Muscle of arm (tissue), 14 donors: ENCODE results near the gene MYOT. TPM values are rescaled to one million over a fixed set of nuclear protein-coding genes. Genes with fewer than 3 reads are reported as not detected.

Experiments
- DNase-seq: peaks from one replicate; pipeline ENCODE4 v3.0.0-alpha.2; 2013
- long read RNA-seq, 11 donors: transcript quantifications; one replicate each; lab custom pipeline, GENCODE V29; 2026
- polyA plus RNA-seq, 12 donors: library from polyadenylated mRNA; unstranded; fragments of 120-200 nt; gene quantifications; one replicate each; pipeline ENCODE4 v1.2.1, GENCODE V29; 2013; ENCODE audit not compliant: insufficient read length in 12 of 12

MYOT gene, protein sequence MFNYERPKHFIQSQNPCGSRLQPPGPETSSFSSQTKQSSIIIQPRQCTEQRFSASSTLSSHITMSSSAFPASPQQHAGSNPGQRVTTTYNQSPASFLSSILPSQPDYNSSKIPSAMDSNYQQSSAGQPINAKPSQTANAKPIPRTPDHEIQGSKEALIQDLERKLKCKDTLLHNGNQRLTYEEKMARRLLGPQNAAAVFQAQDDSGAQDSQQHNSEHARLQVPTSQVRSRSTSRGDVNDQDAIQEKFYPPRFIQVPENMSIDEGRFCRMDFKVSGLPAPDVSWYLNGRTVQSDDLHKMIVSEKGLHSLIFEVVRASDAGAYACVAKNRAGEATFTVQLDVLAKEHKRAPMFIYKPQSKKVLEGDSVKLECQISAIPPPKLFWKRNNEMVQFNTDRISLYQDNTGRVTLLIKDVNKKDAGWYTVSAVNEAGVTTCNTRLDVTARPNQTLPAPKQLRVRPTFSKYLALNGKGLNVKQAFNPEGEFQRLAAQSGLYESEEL
- polyA plus RNA-seq, result 1,000 to 10,000 TPM in 1 of 12 donors, 100 to 1,000 TPM in 11; 126 to 1,923 (median 320) TPM
- long read RNA-seq, donor 1, result 0 reads
- long read RNA-seq, donor 2, transcript MYOT-204 (2 exons, 655 nt), result major isoform, 110 of 442 reads
- long read RNA-seq, donor 2, transcript MYOT-201 (10 exons, 2,337 nt), result minor isoform, 98 of 442 reads
- long read RNA-seq, donor 2, transcript MYOT-208 (11 exons, 1,578 nt), result minor isoform, 6 of 442 reads
- long read RNA-seq, donor 2, partial matches to known transcripts, result 220 of 442 reads
- long read RNA-seq, donor 2, other reads (novel, unspliced or antisense), result 5 of 442 reads
- long read RNA-seq, donor 3, transcript MYOT-204 (2 exons, 655 nt), result major isoform, 74 of 219 reads
- long read RNA-seq, donor 3, transcript MYOT-201 (10 exons, 2,337 nt), result minor isoform, 41 of 219 reads
- long read RNA-seq, donor 3, partial matches to known transcripts, result 100 of 219 reads
- long read RNA-seq, donor 3, other reads (novel, unspliced or antisense), result 0 of 219 reads
- long read RNA-seq, donor 4, transcript MYOT-201 (10 exons, 2,337 nt), result minor isoform, 22 of 102 reads
- long read RNA-seq, donor 4, transcript MYOT-204 (2 exons, 655 nt), result major isoform, 38 of 102 reads
- long read RNA-seq, donor 4, partial matches to known transcripts, result 40 of 102 reads
- long read RNA-seq, donor 4, other reads (novel, unspliced or antisense), result 0 of 102 reads
- long read RNA-seq, donor 5, transcript MYOT-204 (2 exons, 655 nt), result minor isoform, 81 of 370 reads
- long read RNA-seq, donor 5, transcript MYOT-201 (10 exons, 2,337 nt), result major isoform, 93 of 370 reads
- long read RNA-seq, donor 5, partial matches to known transcripts, result 183 of 370 reads
- long read RNA-seq, donor 5, other reads (novel, unspliced or antisense), result 6 of 370 reads
- long read RNA-seq, donor 6, transcript MYOT-201 (10 exons, 2,337 nt), result minor isoform, 24 of 123 reads
- long read RNA-seq, donor 6, transcript MYOT-204 (2 exons, 655 nt), result major isoform, 42 of 123 reads
- long read RNA-seq, donor 6, partial matches to known transcripts, result 54 of 123 reads
- long read RNA-seq, donor 6, other reads (novel, unspliced or antisense), result 0 of 123 reads
- long read RNA-seq, donor 7, transcript MYOT-204 (2 exons, 655 nt), result major isoform, 38 of 117 reads
- long read RNA-seq, donor 7, transcript MYOT-201 (10 exons, 2,337 nt), result minor isoform, 16 of 117 reads
- long read RNA-seq, donor 7, partial matches to known transcripts, result 63 of 117 reads
- long read RNA-seq, donor 7, other reads (novel, unspliced or antisense), result 0 of 117 reads
- long read RNA-seq, donor 8, transcript MYOT-201 (10 exons, 2,337 nt), result minor isoform, 71 of 345 reads
- long read RNA-seq, donor 8, transcript MYOT-204 (2 exons, 655 nt), result major isoform, 90 of 345 reads
- long read RNA-seq, donor 8, transcript MYOT-208 (11 exons, 1,578 nt), result minor isoform, 5 of 345 reads
- long read RNA-seq, donor 8, partial matches to known transcripts, result 169 of 345 reads
- long read RNA-seq, donor 8, other reads (novel, unspliced or antisense), result 9 of 345 reads
- long read RNA-seq, donor 9, transcript MYOT-201 (10 exons, 2,337 nt), result minor isoform, 17 of 111 reads
- long read RNA-seq, donor 9, transcript MYOT-204 (2 exons, 655 nt), result major isoform, 38 of 111 reads
- long read RNA-seq, donor 9, partial matches to known transcripts, result 55 of 111 reads
- long read RNA-seq, donor 9, other reads (novel, unspliced or antisense), result 0 of 111 reads
- long read RNA-seq, donor 10, transcript MYOT-201 (10 exons, 2,337 nt), result minor isoform, 72 of 334 reads
- long read RNA-seq, donor 10, transcript MYOT-204 (2 exons, 655 nt), result major isoform, 109 of 334 reads
- long read RNA-seq, donor 10, partial matches to known transcripts, result 150 of 334 reads
- long read RNA-seq, donor 10, other reads (novel, unspliced or antisense), result 0 of 334 reads
- long read RNA-seq, donor 11, transcript MYOT-201 (10 exons, 2,337 nt), result minor isoform, 45 of 212 reads
- long read RNA-seq, donor 11, transcript MYOT-204 (2 exons, 655 nt), result major isoform, 78 of 212 reads
- long read RNA-seq, donor 11, partial matches to known transcripts, result 87 of 212 reads
- long read RNA-seq, donor 11, other reads (novel, unspliced or antisense), result 0 of 212 reads

- DNase-seq, result no peak
Observed at GRCh38 chr5:137867664-137868063, at the start of gene MYOT. Gene MYOT (plus strand): TSS chr5:137867860. CDS start chr5:137870652, 2,792 bp downstream.

DNA sequence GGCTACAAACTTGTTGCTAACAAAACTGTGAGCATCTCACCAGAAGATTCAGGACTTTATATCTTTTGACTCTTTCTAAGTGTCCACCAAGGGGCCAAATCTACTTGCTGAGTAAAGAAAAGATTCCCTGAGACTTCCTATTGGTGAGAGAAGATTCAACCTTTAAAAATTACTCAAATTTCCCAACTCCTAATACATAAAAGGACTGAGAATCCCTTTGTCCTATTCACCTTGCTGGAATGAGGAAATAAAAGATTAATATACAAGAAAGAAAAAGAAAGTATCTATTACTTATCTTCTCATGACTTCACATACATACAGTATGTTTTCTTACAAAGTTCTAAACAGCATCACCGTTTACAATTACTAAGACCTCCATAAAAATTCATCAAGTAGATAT lies 47.9 kb upstream of the MYOT start:
- DNase-seq, result no peak

GRCh38 chr5:137822158-137822764 lies 45.4 kb upstream of the MYOT start:
- DNase-seq, result no peak

DNA sequence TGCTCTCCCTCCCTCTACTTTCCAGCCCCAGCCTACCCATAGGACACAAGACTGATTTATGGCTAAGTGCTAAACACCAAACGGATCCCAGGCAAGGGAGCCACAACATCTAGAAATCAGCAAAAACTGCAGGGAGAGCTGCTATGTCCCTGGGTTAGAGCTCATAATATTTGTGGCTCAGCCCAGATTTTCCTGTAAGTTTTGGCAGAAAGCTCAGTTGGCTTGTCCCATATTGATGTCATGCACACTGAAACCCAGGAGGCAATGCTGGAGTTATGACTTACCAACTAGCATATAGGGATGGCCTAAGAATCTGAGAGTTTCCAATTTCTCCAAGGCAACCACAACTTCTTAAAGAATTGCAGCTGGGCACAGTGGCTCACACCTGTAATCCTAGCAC lies 44.7 kb upstream of the MYOT start:
- DNase-seq, result peak; percentile 58

DNA sequence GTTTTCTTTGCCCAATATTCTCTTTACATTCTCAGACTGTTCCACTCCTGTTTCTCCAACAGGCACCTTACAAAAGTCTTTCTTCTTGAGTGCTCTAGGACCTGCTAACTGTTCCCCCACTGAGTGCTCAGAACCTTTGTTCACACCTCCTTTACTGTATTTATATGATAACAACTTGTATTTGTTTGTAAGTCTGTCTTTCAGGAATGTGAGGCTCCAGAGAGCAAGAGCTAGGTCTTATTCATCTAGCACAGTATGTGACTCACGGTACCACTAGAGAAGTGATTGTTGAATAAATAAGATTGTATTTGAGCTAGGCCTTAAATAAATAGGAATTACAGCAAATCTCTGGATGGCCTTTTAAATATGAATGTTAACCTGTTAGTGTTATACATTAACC lies 42.5 kb upstream of the MYOT start:
- no peak for DNase-seq

GRCh38 chr5:137826067-137826466 lies 41.6 kb upstream of the MYOT start:
- no peak for DNase-seq

- no peak for DNase-seq
Observed at GRCh38 chr5:137828180-137828579, 39.5 kb upstream of the MYOT start.

DNA sequence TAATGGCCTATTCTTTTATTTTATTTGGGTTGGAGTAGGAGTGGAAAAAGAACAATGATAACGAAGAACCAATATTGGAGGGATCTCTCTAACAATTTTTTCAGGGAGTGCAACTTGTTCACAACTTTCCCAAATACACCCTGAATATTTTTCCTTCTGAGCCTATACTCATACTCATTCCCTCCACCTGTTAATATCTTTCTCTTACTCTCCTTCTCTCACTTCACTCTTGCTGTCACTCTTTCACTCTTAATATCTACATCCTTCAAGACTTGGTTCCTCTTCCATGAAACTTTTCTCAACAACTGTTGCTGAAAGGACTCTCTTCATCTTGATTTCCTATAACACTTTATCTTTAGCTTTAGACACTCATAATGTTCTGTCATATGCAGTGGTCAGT lies 39.0 kb upstream of the MYOT start:
- no peak for DNase-seq

GRCh38 chr5:137831105-137831504 lies 36.6 kb upstream of the MYOT start:
- DNase-seq, result no peak

- DNase-seq, result no peak
Observed at GRCh38 chr5:137831526-137831925, 36.1 kb upstream of the MYOT start.

GRCh38 chr5:137832416-137832815 lies 35.2 kb upstream of the MYOT start:
- DNase-seq, result no peak

DNA sequence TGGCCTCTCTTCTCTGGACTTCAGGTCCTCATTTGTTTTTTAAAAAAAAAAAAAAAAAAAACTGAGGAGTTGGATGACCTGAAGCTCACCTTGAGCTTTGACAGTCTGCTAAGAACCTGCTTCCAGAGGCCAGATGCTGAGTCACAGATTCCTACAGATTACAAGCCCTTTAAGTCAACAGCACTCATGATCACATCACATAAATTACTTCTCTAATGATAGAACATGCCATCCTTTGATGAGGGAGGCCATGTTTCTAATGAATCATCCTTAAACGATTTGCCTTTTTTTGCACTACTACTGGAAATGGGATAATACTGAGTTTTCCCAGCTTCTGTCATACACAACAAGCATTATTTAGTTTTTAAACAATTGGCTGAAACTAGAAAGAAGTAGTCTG lies 34.2 kb upstream of the MYOT start:
- DNase-seq, result no peak

- DNase-seq, result no peak
Observed at GRCh38 chr5:137834498-137835049, 33.1 kb upstream of the MYOT start.

DNA sequence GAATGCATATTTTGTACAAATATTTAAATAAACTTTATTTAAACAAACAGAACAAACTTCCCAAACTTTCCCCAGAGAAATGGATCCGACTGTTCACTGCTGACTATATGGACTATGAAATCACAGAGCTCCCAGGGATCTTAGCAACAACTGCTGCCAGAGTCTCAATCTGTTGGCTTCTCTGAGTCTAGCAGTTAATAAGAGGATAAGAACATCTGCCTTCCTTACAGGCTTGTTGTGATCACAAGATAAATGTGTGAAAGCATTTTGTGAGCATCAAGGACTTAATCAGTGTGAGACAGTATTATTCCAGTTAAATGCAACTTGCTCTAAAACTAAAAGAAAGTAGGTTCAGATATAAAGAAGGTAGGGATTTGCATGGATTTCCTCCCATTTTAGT lies 31.4 kb upstream of the MYOT start:
- peak; percentile 31 for DNase-seq

DNA sequence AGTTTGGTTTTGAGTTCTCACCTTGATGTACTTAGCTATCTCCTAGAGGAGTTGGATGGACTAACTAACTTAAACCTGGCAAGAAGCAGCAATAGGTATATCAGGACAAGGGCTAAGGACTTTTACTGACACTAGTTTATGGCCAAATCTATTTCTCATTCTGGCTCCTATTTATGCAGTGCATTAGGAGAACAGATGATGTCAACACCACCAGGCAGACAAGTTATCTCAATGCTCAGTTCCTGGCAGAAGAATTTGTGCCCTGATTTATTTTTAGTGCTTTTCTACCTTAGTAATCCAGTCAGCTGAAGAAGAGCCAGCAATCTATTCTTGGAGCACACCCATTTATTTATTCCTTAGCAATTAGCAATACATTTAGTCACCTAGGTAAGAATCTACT lies 30.7 kb upstream of the MYOT start:
- no peak for DNase-seq

GRCh38 chr5:137837491-137838394 lies 29.9 kb upstream of the MYOT start:
- no peak for DNase-seq

DNA sequence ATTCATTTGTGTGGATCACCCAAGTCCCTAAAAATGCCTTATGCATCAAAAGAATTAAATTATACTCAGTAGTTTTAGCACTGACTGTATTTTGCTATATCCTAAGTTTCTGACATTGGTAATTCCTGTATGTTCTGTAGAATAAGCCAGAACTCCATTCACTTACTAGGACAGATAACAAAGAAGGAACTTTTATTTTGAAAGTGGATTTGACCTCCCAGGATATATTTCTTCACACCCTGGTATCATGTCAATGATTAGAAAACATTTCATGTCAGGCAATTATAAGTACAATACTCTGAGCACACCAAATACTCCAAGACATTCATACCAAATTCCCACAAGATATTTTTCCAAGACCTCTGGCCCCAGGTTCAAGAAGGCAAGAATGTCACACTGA lies 28.7 kb upstream of the MYOT start:
- no peak for DNase-seq
